SU-DHL-6 (cell line): ENCODE results near the gene BUB1.
"Not testable (repeated sequence)": the region's sequence is repeated elsewhere in the genome, so short reads cannot be mapped to it uniquely, and the experiment has no call there.

Experiments
- CTCF ChIP-seq: fragments of 200-600 bp; sonication (generic); IDR thresholded peaks from one replicate; pipeline ENCODE4 v1.5.1; 2017; ENCODE audit warnings: antibody characterized with exemption, mild to moderate bottlenecking, low read length, moderate library complexity; ENCODE audit not compliant: insufficient read depth, poor library complexity, severe bottlenecking
- EZH2phosphoT487 ChIP-seq: fragments of 200-600 bp; sonication (generic), shearing (Covaris generic); conservative IDR thresholded peaks from 2 replicates; pipeline ENCODE4 v1.6.1; 2018; ENCODE audit warnings: mild to moderate bottlenecking, antibody characterized with exemption, low read length, moderate library complexity, mixed read lengths

- not testable (repeated sequence) for TF ChIP-seq CTCF, EZH2phosphoT487
Measured at GRCh38 chr2:110619326-110619939, 58.4 kb downstream of the BUB1 start.
